Stimulated activated CD4-positive, alpha-beta T cell treated with anti-CD3 and anti-CD28 coated beads, Interleukin-4, amount 100 ng/mL, for 1 hour (primary cell): ENCODE results near the gene RMP24.
"Not testable (repeated sequence)": the region's sequence is repeated elsewhere in the genome, so short reads cannot be mapped to it uniquely, and the experiment has no call there.

ENCODE experiments used
- DNase-seq: peaks from one replicate; pipeline ENCODE4 v3.0.0-alpha.2; 2020

The RMP24 gene

GRCh38 chr18:35969676-35970075 lies 2.8 kb upstream of the RMP24 start:
- no peak for DNase-seq

GRCh38 chr18:35971661-35972196 lies 750 bp upstream of the RMP24 start:
- no peak for DNase-seq

- no peak for DNase-seq
Observed at GRCh38 chr18:35973650-35974049, 1.2 kb downstream of the RMP24 start.

- no peak for DNase-seq
Observed at GRCh38 chr18:35974181-35974580, 1.7 kb downstream of the RMP24 start.

- DNase-seq: no peak
Observed at GRCh38 chr18:35979112-35979511, 6.6 kb downstream of the RMP24 start.

GRCh38 chr18:35982409-35983114 lies 10.1 kb downstream of the RMP24 start:
- no peak for DNase-seq

GRCh38 chr18:35983147-35983546 lies 10.7 kb downstream of the RMP24 start:
- no peak for DNase-seq

GRCh38 chr18:35983818-35984217 lies 11.3 kb downstream of the RMP24 start:
- DNase-seq: no peak

GRCh38 chr18:35991696-35992095 lies 19.2 kb downstream of the RMP24 start:
- no peak for DNase-seq

GRCh38 chr18:35993013-35993412 lies 20.5 kb downstream of the RMP24 start:
- DNase-seq: no peak

GRCh38 chr18:35998967-35999366 lies 26.5 kb downstream of the RMP24 start:
- DNase-seq: no peak

GRCh38 chr18:35999925-36000324 lies 27.4 kb downstream of the RMP24 start:
- no peak for DNase-seq

GRCh38 chr18:36006997-36007396 lies 34.5 kb downstream of the RMP24 start:
- DNase-seq: no peak

GRCh38 chr18:36009214-36009613 lies 36.7 kb downstream of the RMP24 start:
- no peak for DNase-seq

- DNase-seq: no peak
Observed at GRCh38 chr18:36012891-36013290, 40.4 kb downstream of the RMP24 start.

GRCh38 chr18:36015629-36016028 lies 43.1 kb downstream of the RMP24 start:
- no peak for DNase-seq

GRCh38 chr18:36017232-36017631 lies 44.8 kb downstream of the RMP24 start:
- DNase-seq: no peak

- no peak for DNase-seq
Observed at GRCh38 chr18:36020174-36020711, 47.8 kb downstream of the RMP24 start.

GRCh38 chr18:36023336-36023735 lies 50.9 kb downstream of the RMP24 start:
- DNase-seq: no peak

- DNase-seq: not testable (repeated sequence)
Observed at GRCh38 chr18:36024241-36024640, 51.8 kb downstream of the RMP24 start.

GRCh38 chr18:36025025-36025424 lies 52.5 kb downstream of the RMP24 start:
- DNase-seq: no peak

GRCh38 chr18:36028859-36029258 lies 56.4 kb downstream of the RMP24 start:
- no peak for DNase-seq
